ENCODE measurements around the gene BIN2. TPM values are rescaled to one million over a fixed set of nuclear protein-coding genes. Genes with fewer than 3 reads are reported as not detected.
"Not testable (repeated sequence)": the region's sequence is repeated elsewhere in the genome, so short reads cannot be mapped to it uniquely, and the experiment has no call there.

The BIN2 gene
- total RNA-seq, 1 donor from 2014 or later, result 45.4 TPM

GRCh38 chr12:51320695-51321320 is 3.2 kb downstream of the BIN2 start:
- intact Hi-C loops (cut with DNase I), result no loop called here
- Histone ChIP-seq H3K4me1 (peaks cover 52% of the 10 kb centered on the region), H3K9me3 (no peaks in the 10 kb centered on the region), H3K27ac (peak overlapping the region; percentile 33), H3K27me3 (ENCODE audit: low read depth) (no peaks in the 10 kb centered on the region), H3K36me3 (no peaks in the 10 kb centered on the region), H3K4me3 (peak overlapping the region; percentile 54)
- no peak for TF ChIP-seq CTCF (IDR thresholded peaks at IDR 0.05)
- ATAC-seq (no peak), DNase-seq (no peak)

- no peak overlapping the region for H3K4me3 ChIP-seq
- TF ChIP-seq CTCF (IDR thresholded peaks at IDR 0.05), result no peak
- H3K27ac ChIP-seq, result no peak overlapping the region
- H3K36me3 ChIP-seq, result no peaks in the 10 kb centered on the region
- H3K4me1 ChIP-seq, result peaks cover 46% of the 10 kb centered on the region
- intact Hi-C loops (cut with DNase I), result no loop called here
- DNase-seq (no peak), ATAC-seq (no peak)
- no peaks in the 10 kb centered on the region for H3K27me3 ChIP-seq (ENCODE audit: low read depth)
- H3K9me3 ChIP-seq, result no peaks in the 10 kb centered on the region
These were observed 3.7 kb downstream of the BIN2 start for GRCh38 chr12:51320311-51320694.

- intact Hi-C loops (cut with DNase I), result no loop called here
- H3K9me3 ChIP-seq, result no peaks in the 10 kb centered on the region
- H3K27ac ChIP-seq, result peak overlapping the region; percentile 60
- H3K4me3 ChIP-seq, result no peak overlapping the region
- H3K27me3 ChIP-seq (ENCODE audit: low read depth), result no peaks in the 10 kb centered on the region
- ATAC-seq (peak; percentile 85 to 88), DNase-seq (peak; percentile 56)
- H3K4me1 ChIP-seq, result peaks cover 35% of the 10 kb centered on the region
- no peaks in the 10 kb centered on the region for H3K36me3 ChIP-seq
- no peak for TF ChIP-seq CTCF (IDR thresholded peaks at IDR 0.05)
These were observed 5.0 kb downstream of the BIN2 start for GRCh38 chr12:51318846-51319599.

GRCh38 chr12:51318057-51318806 is 5.7 kb downstream of the BIN2 start:
- H3K27ac ChIP-seq, result peak overlapping the region; percentile 60
- H3K27me3 ChIP-seq (ENCODE audit: low read depth); ATAC-seq; H3K4me3 ChIP-seq; DNase-seq; H3K36me3 ChIP-seq; H3K9me3 ChIP-seq; intact Hi-C loops (cut with DNase I): not testable (repeated sequence)
- H3K4me1 ChIP-seq, result peaks cover 35% of the 10 kb centered on the region

- no peaks in the 10 kb centered on the region for H3K27me3 ChIP-seq (ENCODE audit: low read depth)
- ATAC-seq (no peak), DNase-seq (no peak)
- H3K9me3 ChIP-seq, result no peaks in the 10 kb centered on the region
- peaks cover 6% of the 10 kb centered on the region for H3K4me1 ChIP-seq
- no peak for TF ChIP-seq CTCF (IDR thresholded peaks at IDR 0.05)
- no peak overlapping the region for H3K4me3 ChIP-seq
- H3K27ac ChIP-seq, result no peak overlapping the region
- H3K36me3 ChIP-seq, result peaks cover 15% of the 10 kb centered on the region
- intact Hi-C loops (cut with DNase I), result no loop called here
These were observed 12.6 kb downstream of the BIN2 start for GRCh38 chr12:51311389-51311788.

Data from lower lobe of right lung (tissue), 2 donors.